Hippocampal formation (tissue), 2 donors: ENCODE measurements around the gene PGBD1.
"Not testable (repeated sequence)": the region's sequence is repeated elsewhere in the genome, so short reads cannot be mapped to it uniquely, and the experiment has no call there.

Experiments used
- DNase-seq, 2 donors: peaks; one replicate each; lab custom pipeline; 2025; lab: John Stamatoyannopoulos, UW

Gene PGBD1

GRCh38 chr6:28267695-28268059 is 13.7 kb upstream of the PGBD1 start:
- no peak for DNase-seq

- DNase-seq, result no peak
Observed at GRCh38 chr6:28269492-28269891, 11.9 kb upstream of the PGBD1 start.

- DNase-seq, result no peak
Observed at GRCh38 chr6:28274888-28275287, 6.5 kb upstream of the PGBD1 start.

GRCh38 chr6:28277746-28278145 is 3.6 kb upstream of the PGBD1 start:
- DNase-seq, result no peak

GRCh38 chr6:28280595-28281287 is 631 bp upstream of the PGBD1 start:
- DNase-seq, result no peak

- DNase-seq, result no peak
Observed at GRCh38 chr6:28282926-28283325, 1.6 kb downstream of the PGBD1 start.

- no peak for DNase-seq
Observed at GRCh38 chr6:28291573-28291972, 10.2 kb downstream of the PGBD1 start.

- DNase-seq, result no peak
Observed at GRCh38 chr6:28295326-28295725, 14.0 kb downstream of the PGBD1 start.

GRCh38 chr6:28296520-28297060 is 15.2 kb downstream of the PGBD1 start:
- no peak for DNase-seq

GRCh38 chr6:28303570-28303969 is 22.2 kb downstream of the PGBD1 start:
- DNase-seq, result no peak

- DNase-seq, result not testable (repeated sequence)
Observed at GRCh38 chr6:28306363-28306762, 25.0 kb downstream of the PGBD1 start.

GRCh38 chr6:28311139-28311823 is 29.9 kb downstream of the PGBD1 start:
- no peak for DNase-seq

- DNase-seq, result no peak
Observed at GRCh38 chr6:28312939-28313338, 31.6 kb downstream of the PGBD1 start.

- no peak for DNase-seq
Observed at GRCh38 chr6:28315628-28316027, 34.3 kb downstream of the PGBD1 start.

- DNase-seq, result not testable (repeated sequence)
Observed at GRCh38 chr6:28317866-28318265, 36.5 kb downstream of the PGBD1 start.

- no peak for DNase-seq
Observed at GRCh38 chr6:28322661-28323060, 41.3 kb downstream of the PGBD1 start.

- DNase-seq, result no peak
Observed at GRCh38 chr6:28323813-28324424, 42.5 kb downstream of the PGBD1 start.

- DNase-seq, result no peak
Observed at GRCh38 chr6:28326371-28326948, 45.1 kb downstream of the PGBD1 start.

GRCh38 chr6:28330041-28330440 is 48.7 kb downstream of the PGBD1 start:
- no peak for DNase-seq

- DNase-seq, result no peak
Observed at GRCh38 chr6:28333047-28333446, 51.7 kb downstream of the PGBD1 start.

- no peak for DNase-seq
Observed at GRCh38 chr6:28333599-28334018, 52.2 kb downstream of the PGBD1 start.

GRCh38 chr6:28334286-28335039 is 53.1 kb downstream of the PGBD1 start:
- DNase-seq, result no peak
